H9 (cell line): ENCODE results near the gene LILRA6. TPM values are rescaled to one million over a fixed set of nuclear protein-coding genes. Genes with fewer than 3 reads are reported as not detected.

Source experiments
- DNase-seq: peaks from one replicate; pipeline ENCODE4 v3.0.0-alpha.2; 2017
- H2AFZ ChIP-seq: one replicate; pipeline ENCODE4 v1.6.1; 2013; ENCODE audit warnings: mild to moderate bottlenecking, low read length, control low read depth, moderate library complexity
- H2AK5ac ChIP-seq: 2 replicates; pipeline ENCODE4 v1.6.1; 2013; ENCODE audit warnings: low read length, control low read depth, mixed read lengths; ENCODE audit not compliant: insufficient read length
- H2BK120ac ChIP-seq: one replicate; pipeline ENCODE4 v1.6.1; 2013; ENCODE audit warnings: low read depth, mild to moderate bottlenecking, low read length, control low read depth, inconsistent platforms; ENCODE audit not compliant: poor library complexity, severe bottlenecking
- H2BK12ac ChIP-seq: 2 replicates; pipeline ENCODE4 v1.6.1; 2013; ENCODE audit warnings: low read length, control low read depth, mixed read lengths, low read depth; ENCODE audit not compliant: insufficient read length
- H2BK15ac ChIP-seq: 2 replicates; pipeline ENCODE4 v1.6.1; 2013; ENCODE audit warnings: low read depth, low read length, control low read depth
- H2BK20ac ChIP-seq: one replicate; pipeline ENCODE4 v1.6.1; 2013; ENCODE audit warnings: low read depth, mild to moderate bottlenecking, low read length, control low read depth, inconsistent platforms; ENCODE audit not compliant: poor library complexity, severe bottlenecking
- H2BK5ac ChIP-seq: 2 replicates; pipeline ENCODE4 v1.6.1; 2013; ENCODE audit warnings: low read length, control low read depth, mixed read lengths; ENCODE audit not compliant: insufficient read length
- H3K14ac ChIP-seq: 2 replicates; pipeline ENCODE4 v1.6.1; 2013; ENCODE audit warnings: low read length, control low read depth; ENCODE audit not compliant: insufficient read depth
- H3K18ac ChIP-seq: 2 replicates; pipeline ENCODE4 v1.6.1; 2013; ENCODE audit warnings: low read depth, mild to moderate bottlenecking, mixed read lengths, low read length, control low read depth; ENCODE audit not compliant: insufficient read length
- H3K23ac ChIP-seq: 2 replicates; pipeline ENCODE4 v1.6.1; 2013; ENCODE audit warnings: low read length, control low read depth, mixed read lengths, low read depth; ENCODE audit not compliant: insufficient read length
- H3K23me2 ChIP-seq: 2 replicates; pipeline ENCODE4 v1.6.1; 2013; ENCODE audit warnings: low read depth, mild to moderate bottlenecking, mixed read lengths, low read length, control low read depth; ENCODE audit not compliant: insufficient read length, poor library complexity, severe bottlenecking
- H3K27ac ChIP-seq: 2 replicates; pipeline ENCODE4 v1.5.1; 2013; ENCODE audit warnings: low read length, control low read depth, mixed read lengths, low read depth; ENCODE audit not compliant: insufficient read length
- H3K27me3 ChIP-seq: 2 replicates; pipeline ENCODE4 v1.6.1; 2013; ENCODE audit warnings: low read length, control low read depth, inconsistent platforms; ENCODE audit not compliant: insufficient read depth
- H3K4ac ChIP-seq: 2 replicates; pipeline ENCODE4 v1.6.1; 2013; ENCODE audit warnings: low read depth, mild to moderate bottlenecking, control low read depth, inconsistent platforms, low read length, moderate library complexity
- H3K4me1 ChIP-seq: 2 replicates; pipeline ENCODE4 v1.6.1; 2013; ENCODE audit warnings: low read length, control low read depth, inconsistent platforms; ENCODE audit not compliant: insufficient read depth
- H3K4me2 ChIP-seq: 2 replicates; pipeline ENCODE4 v1.6.1; 2013; ENCODE audit warnings: low read length, control low read depth, mixed read lengths; ENCODE audit not compliant: insufficient read length, insufficient read depth
- H3K56ac ChIP-seq: 2 replicates; pipeline ENCODE4 v1.6.1; 2013; ENCODE audit warnings: low read depth, mild to moderate bottlenecking, mixed read lengths, low read length, control low read depth; ENCODE audit not compliant: insufficient read length
- H3K79me1 ChIP-seq: 2 replicates; pipeline ENCODE4 v1.6.1; 2013; ENCODE audit warnings: low read depth, mild to moderate bottlenecking, moderate library complexity, low read length, control low read depth, inconsistent platforms; ENCODE audit not compliant: insufficient read depth, poor library complexity, severe bottlenecking
- H3K79me2 ChIP-seq: 2 replicates; pipeline ENCODE4 v1.6.1; 2013; ENCODE audit warnings: low read length, control low read depth, inconsistent platforms; ENCODE audit not compliant: insufficient read depth
- H3K9ac ChIP-seq: 2 replicates; pipeline ENCODE4 v1.6.1; 2013; ENCODE audit warnings: low read length, control low read depth, mixed read lengths; ENCODE audit not compliant: insufficient read length; ENCODE audit errors: extremely low read depth
- H3K9me3 ChIP-seq: one replicate; pipeline ENCODE4 v1.6.1; 2013; ENCODE audit warnings: low read depth, low read length, inconsistent platforms; ENCODE audit not compliant: control insufficient read depth
- H3T11ph ChIP-seq: one replicate; pipeline ENCODE4 v1.6.1; 2013; ENCODE audit warnings: mild to moderate bottlenecking, low read length, control low read depth, inconsistent platforms
- H4K20me1 ChIP-seq: one replicate; pipeline ENCODE4 v1.6.1; 2013; ENCODE audit not compliant: control insufficient read depth, insufficient read length, insufficient read depth
- H4K5ac ChIP-seq: 2 replicates; pipeline ENCODE4 v1.6.1; 2013; ENCODE audit warnings: low read depth, mild to moderate bottlenecking, mixed read lengths, low read length, control low read depth; ENCODE audit not compliant: insufficient read length
- H4K8ac ChIP-seq: replicated peaks from 2 replicates; pipeline ENCODE4 v1.6.1; 2013; ENCODE audit warnings: low read length, control low read depth, mixed read lengths, low read depth; ENCODE audit not compliant: insufficient read length
- H4K91ac ChIP-seq: 2 replicates; pipeline ENCODE4 v1.6.1; 2013; ENCODE audit warnings: low read depth, mild to moderate bottlenecking, moderate library complexity, mixed read lengths, low read length, control low read depth; ENCODE audit not compliant: insufficient read length
- H3K27ac Mint-ChIP-seq, 3 experiments: 2 replicates in 2 of 3; 3 replicates in 1 of 3; pipeline ENCODE4 v1.8.0; 2020 to 2021; ENCODE audit warnings: mixed read lengths in 3 of 3, mild to moderate bottlenecking in 1 of 3, moderate library complexity in 1 of 3
- H3K27me3 Mint-ChIP-seq: 2 replicates; pipeline ENCODE4 v1.8.0; 2021; ENCODE audit warnings: low read depth, mild to moderate bottlenecking, moderate library complexity, mixed read lengths
- H3K36me3 Mint-ChIP-seq, 3 experiments: 2 replicates in 2 of 3; 3 replicates in 1 of 3; pipeline ENCODE4 v1.8.0; 2020 to 2021; ENCODE audit warnings: low read depth in 3 of 3, mixed read lengths in 3 of 3; ENCODE audit not compliant: insufficient read depth in 1 of 3
- H3K4me1 Mint-ChIP-seq, 2 experiments: 2 replicates each; pipeline ENCODE4 v1.8.0; 2020; ENCODE audit warnings: mixed read lengths in 2 of 2
- H3K4me3 Mint-ChIP-seq, 2 experiments: 2 replicates in 1 of 2; 3 replicates in 1 of 2; pipeline ENCODE4 v1.8.0; 2020 to 2021; ENCODE audit warnings: mild to moderate bottlenecking in 2 of 2, mixed read lengths in 2 of 2, moderate library complexity in 1 of 2
- H3K9me3 Mint-ChIP-seq, 2 experiments: 2 replicates in 1 of 2; 3 replicates in 1 of 2; pipeline ENCODE4 v1.8.0; 2020; ENCODE audit warnings: mild to moderate bottlenecking in 2 of 2, mixed read lengths in 2 of 2, moderate library complexity in 1 of 2
- WGBS: extraction: QIAGEN DNeasy Blood & Tissue Kit; methylation state at CpG from one replicate; pipeline ENCODE4 v1.1.7; 2013; ENCODE audit warnings: missing lambda C conversion rate, low lambda C conversion rate, mixed read lengths; ENCODE audit not compliant: insufficient read length; ENCODE audit errors: extremely low coverage; 5-methylcytosine and 5-hydroxymethylcytosine counted together
- total RNA-seq: library from RNA; stranded (reverse); gene quantifications from 2 replicates; pipeline ENCODE4 v1.2.1, GENCODE V29; 2021
- TF ChIP-seq, protein P1 (sequence below): fragments of 200-600 bp; sonication (generic); conservative IDR thresholded peaks from 3 replicates; pipeline ENCODE4 v1.8.0; 2021; ENCODE audit warnings: antibody characterized with exemption, mild to moderate bottlenecking

Gene LILRA6
- total RNA-seq, 1 experiment from 2014 or later = not detected

DNA sequence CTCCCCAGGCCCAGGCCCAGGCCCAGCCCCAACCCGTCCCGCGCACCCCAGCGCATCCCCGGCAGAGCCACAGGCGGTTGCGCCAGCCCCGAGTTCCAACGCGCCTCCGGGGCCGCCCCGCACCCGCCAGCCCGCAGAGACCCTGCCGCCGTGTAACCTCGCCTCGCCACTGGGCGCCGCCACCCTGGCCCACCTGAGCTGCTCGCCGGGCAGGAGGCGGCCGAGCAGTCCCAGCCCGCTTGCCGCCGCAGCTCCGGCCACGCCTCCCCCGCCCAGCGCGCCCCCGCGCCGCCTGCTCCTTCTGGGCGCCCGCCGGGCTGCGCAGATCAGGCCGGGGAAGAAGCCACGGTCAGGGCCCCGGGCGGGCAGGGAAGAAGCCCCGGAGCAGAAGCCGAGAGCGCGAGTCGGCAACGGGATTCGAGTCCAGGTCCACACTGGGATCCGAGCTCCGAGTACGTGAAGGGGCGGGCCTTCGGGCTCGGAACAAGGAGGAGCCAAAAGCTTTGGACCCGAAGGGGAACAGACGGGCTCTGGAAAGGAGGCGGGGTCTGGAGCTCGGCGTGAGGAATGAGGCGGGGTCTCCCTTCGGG, 53.4 kb downstream of the LILRA6 start, which contains the start of gene MBOAT7:
Gene MBOAT7 (minus strand): TSS at position 436 of the 590 bp plus-strand sequence. CDS start 1,072 bp downstream, outside the sequence.
- TF ChIP-seq, protein P1, sequence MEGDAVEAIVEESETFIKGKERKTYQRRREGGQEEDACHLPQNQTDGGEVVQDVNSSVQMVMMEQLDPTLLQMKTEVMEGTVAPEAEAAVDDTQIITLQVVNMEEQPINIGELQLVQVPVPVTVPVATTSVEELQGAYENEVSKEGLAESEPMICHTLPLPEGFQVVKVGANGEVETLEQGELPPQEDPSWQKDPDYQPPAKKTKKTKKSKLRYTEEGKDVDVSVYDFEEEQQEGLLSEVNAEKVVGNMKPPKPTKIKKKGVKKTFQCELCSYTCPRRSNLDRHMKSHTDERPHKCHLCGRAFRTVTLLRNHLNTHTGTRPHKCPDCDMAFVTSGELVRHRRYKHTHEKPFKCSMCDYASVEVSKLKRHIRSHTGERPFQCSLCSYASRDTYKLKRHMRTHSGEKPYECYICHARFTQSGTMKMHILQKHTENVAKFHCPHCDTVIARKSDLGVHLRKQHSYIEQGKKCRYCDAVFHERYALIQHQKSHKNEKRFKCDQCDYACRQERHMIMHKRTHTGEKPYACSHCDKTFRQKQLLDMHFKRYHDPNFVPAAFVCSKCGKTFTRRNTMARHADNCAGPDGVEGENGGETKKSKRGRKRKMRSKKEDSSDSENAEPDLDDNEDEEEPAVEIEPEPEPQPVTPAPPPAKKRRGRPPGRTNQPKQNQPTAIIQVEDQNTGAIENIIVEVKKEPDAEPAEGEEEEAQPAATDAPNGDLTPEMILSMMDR = peak; percentile 30; the same call in 1 of the 3 replicates
- H2BK120ac ChIP-seq = no peak within 1 kb of the TSS
- H3K4me1 Mint-ChIP-seq = peaks cover 13 to 29% of the 10 kb centered on the region in 2 experiments
- H3K18ac ChIP-seq = peak within 1 kb of the TSS; percentile 94
- no peak within 1 kb of the TSS for H2BK15ac ChIP-seq
- H2AFZ ChIP-seq = no peak within 1 kb of the TSS
- no peaks in the 10 kb centered on the region for H3K27me3 Mint-ChIP-seq
- H3K79me2 ChIP-seq = no peaks in the 10 kb centered on the region
- H4K8ac ChIP-seq = no peak within 1 kb of the TSS
- no CpG with 5 or more reads among the region's 64 CpGs for WGBS
- H3K56ac ChIP-seq = no peak within 1 kb of the TSS
- no peaks in the 10 kb centered on the region for H3K27me3 ChIP-seq
- peak within 1 kb of the TSS; percentile 100 for H3K27ac Mint-ChIP-seq
- H2BK20ac ChIP-seq = no peak within 1 kb of the TSS
- H4K20me1 ChIP-seq = peaks cover 3% of the 10 kb centered on the region
- H3K4me1 ChIP-seq = peaks cover 3% of the 10 kb centered on the region; the same call in 1 of the 2 replicates
- H3K4me2 ChIP-seq = peak within 1 kb of the TSS; percentile 70
- H4K5ac ChIP-seq = peak within 1 kb of the TSS; percentile 36
- peak within 1 kb of the TSS; percentile 80 for H3K27ac ChIP-seq
- H3K9me3 ChIP-seq = no peaks in the 10 kb centered on the region
- no peaks in the 10 kb centered on the region for H3K9me3 Mint-ChIP-seq
- no peak within 1 kb of the TSS; the same call in 1 of the 2 replicates for H3K4ac ChIP-seq
- peak within 1 kb of the TSS; percentile 82 for H3K9ac ChIP-seq
- no peak within 1 kb of the TSS for H3K23ac ChIP-seq
- H3T11ph ChIP-seq = no peak within 1 kb of the TSS
- H3K79me1 ChIP-seq = no peaks in the 10 kb centered on the region
- peak within 1 kb of the TSS; percentile 42 for H2BK5ac ChIP-seq
- peaks cover 23 to 48% (median 48%) of the 10 kb centered on the region in 3 experiments for H3K36me3 Mint-ChIP-seq
- H3K23me2 ChIP-seq = peaks cover 11% of the 10 kb centered on the region
- H2AK5ac ChIP-seq = no peak within 1 kb of the TSS
- no peak for DNase-seq
- peak within 1 kb of the TSS; percentile 94 for H3K14ac ChIP-seq
- H4K91ac ChIP-seq = no peak within 1 kb of the TSS
- peak within 1 kb of the TSS; percentile 6 for H2BK12ac ChIP-seq
- peak within 1 kb of the TSS; percentile 87 to 93 for H3K4me3 Mint-ChIP-seq
